Mucosa of descending colon (tissue), 3 donors: Measurements from ENCODE around the gene NFIA. TPM values are rescaled to one million over a fixed set of nuclear protein-coding genes. Genes with fewer than 3 reads are reported as not detected.

Experiments
- ATAC-seq: fragments of 200-7000 bp; cut with Tn5 transposase; one replicate; pipeline ENCODE4 v1.9.1; 2020; ENCODE audit warnings: mild to moderate bottlenecking, moderate library complexity
- DNase-seq, 3 donors: peaks; one replicate each; pipeline ENCODE4 v3.0.0-alpha.2; 2020
- H3K36me3 ChIP-seq: fragments of 200-600 bp; one replicate; pipeline ENCODE4 v1.8.0; 2021; ENCODE audit warnings: low read depth, mild to moderate bottlenecking
- H3K4me1 ChIP-seq: fragments of 200-600 bp; one replicate; pipeline ENCODE4 v1.8.0; 2021; ENCODE audit warnings: low read depth, mild to moderate bottlenecking
- H3K4me3 ChIP-seq: fragments of 200-600 bp; one replicate; pipeline ENCODE4 v1.8.0; 2021; ENCODE audit warnings: mild to moderate bottlenecking
- H3K9me3 ChIP-seq: fragments of 200-600 bp; one replicate; pipeline ENCODE4 v1.8.0; 2021; ENCODE audit warnings: mild to moderate bottlenecking
- intact Hi-C, 2 donors: fragments of 100-400 bp; cut with DNase I in 1 of 2; cut with micrococcal nuclease in 1 of 2; formaldehyde crosslinking; loops; one replicate each; pipeline versions ENCODE4 v1.11.0 to v1.11.1; 2022; cut with DNase I, micrococcal nuclease
- total RNA-seq, 3 donors: library from RNA; stranded (reverse); fragmentation: NEBNext Ultra II Directional in 2 of 3; extraction: Animal tissue kit (Norgen Biotek cat#: 25700) in 2 of 3; gene quantifications; one replicate each; pipeline versions ENCODE4 v1.2.1 to v1.2.4, GENCODE V29; 2021 to 2023
- TF ChIP-seq, protein P1 (sequence below): fragments of 200-600 bp; IDR thresholded peaks from one replicate; pipeline ENCODE4 v1.8.0; 2022; ENCODE audit warnings: antibody characterized with exemption, mild to moderate bottlenecking
- donor health status: DM: no; HTN: no; CAD: no; lungs with moderate emphysema.
- donor health status: DM: no; HTN: no; CAD: no.
- donor health status: DM: no; HTN: yes; CAD: no.

NFIA gene
- total RNA-seq, 3 donors from 2014 or later = 46.4 to 145 (median 51.1) TPM

DNA sequence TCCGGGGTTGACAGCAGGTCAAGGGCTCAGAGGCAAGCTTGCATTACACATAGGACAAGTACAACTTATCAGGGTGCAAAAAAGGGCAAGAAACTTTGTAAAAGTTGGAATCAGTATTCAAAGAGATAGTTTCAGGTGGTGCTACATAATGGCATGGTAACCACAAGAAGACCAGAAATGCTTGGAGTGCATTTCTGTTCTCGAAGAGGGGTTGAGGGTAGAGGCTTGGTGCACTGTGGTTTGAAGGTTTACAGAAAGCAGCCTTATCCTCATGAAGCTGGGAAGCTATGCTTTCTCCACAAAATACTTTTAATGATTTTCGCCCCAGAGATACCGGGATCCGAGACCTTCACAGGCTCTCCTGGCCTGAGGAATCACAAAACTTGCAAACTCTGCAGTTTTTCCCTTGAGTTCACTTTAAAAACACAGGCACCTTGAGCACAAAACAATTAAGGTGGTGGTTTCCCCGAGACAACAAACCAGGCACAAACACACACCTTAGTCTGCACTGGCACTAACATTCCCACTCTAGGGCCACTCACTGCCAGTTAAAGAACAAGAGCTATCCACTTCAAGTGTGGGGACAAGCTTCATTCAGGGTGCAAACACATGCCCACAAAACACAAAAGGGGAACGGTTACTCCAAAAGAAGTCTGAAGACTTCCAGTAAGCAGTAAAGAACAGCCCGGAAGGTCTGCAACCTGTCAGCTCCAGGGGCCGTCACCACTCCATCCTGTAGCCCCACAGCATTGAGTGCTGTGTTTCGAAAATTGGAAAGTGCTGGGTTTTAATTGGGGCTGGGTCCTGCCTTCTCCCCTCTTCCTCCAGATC is 29.8 kb upstream of the NFIA start:
- intact Hi-C loops = loop anchor here (10.0 kb wide), 2 partner anchors 282 to 402 kb away; no protein-coding TSS in a partner anchor
- Histone ChIP-seq H3K4me3 (no peak overlapping the region), H3K4me1 (peaks cover 23% of the 10 kb centered on the region), H3K36me3 (no peaks in the 10 kb centered on the region), H3K9me3 (no peaks in the 10 kb centered on the region)
- ATAC-seq (no peak), DNase-seq (no peak)
- TF ChIP-seq, protein P1, sequence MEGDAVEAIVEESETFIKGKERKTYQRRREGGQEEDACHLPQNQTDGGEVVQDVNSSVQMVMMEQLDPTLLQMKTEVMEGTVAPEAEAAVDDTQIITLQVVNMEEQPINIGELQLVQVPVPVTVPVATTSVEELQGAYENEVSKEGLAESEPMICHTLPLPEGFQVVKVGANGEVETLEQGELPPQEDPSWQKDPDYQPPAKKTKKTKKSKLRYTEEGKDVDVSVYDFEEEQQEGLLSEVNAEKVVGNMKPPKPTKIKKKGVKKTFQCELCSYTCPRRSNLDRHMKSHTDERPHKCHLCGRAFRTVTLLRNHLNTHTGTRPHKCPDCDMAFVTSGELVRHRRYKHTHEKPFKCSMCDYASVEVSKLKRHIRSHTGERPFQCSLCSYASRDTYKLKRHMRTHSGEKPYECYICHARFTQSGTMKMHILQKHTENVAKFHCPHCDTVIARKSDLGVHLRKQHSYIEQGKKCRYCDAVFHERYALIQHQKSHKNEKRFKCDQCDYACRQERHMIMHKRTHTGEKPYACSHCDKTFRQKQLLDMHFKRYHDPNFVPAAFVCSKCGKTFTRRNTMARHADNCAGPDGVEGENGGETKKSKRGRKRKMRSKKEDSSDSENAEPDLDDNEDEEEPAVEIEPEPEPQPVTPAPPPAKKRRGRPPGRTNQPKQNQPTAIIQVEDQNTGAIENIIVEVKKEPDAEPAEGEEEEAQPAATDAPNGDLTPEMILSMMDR = no peak

DNA sequence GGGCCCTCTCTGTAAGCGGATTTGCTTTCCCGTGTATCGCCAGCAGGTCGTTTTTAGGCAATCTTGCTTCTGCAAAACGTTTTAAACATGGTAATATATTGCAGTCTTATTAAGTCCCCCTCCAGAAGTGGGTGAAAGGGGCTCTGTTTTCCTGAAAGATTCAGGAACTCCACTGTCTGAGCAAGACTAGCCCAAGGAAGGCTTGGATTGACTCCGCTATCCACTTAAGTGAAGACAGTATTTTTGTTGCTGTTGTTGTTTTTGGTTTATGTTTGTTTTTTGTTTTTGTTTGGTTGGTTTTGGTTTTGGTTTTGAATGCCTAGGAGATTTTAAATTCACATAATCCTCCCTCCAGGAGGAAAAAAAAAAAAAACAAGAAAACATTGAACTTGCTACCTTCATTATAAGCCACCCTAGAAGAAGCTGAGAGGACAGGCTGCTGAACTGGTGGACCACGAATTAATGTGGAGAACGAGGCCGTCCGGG is 29.1 kb upstream of the NFIA start:
- intact Hi-C loops = loop anchor here (10.0 kb wide), 2 partner anchors 282 to 402 kb away; no protein-coding TSS in a partner anchor
- H3K9me3 ChIP-seq = no peaks in the 10 kb centered on the region
- no peak overlapping the region for H3K4me3 ChIP-seq
- no peaks in the 10 kb centered on the region for H3K36me3 ChIP-seq
- TF ChIP-seq, protein P1 = no peak
- H3K4me1 ChIP-seq = peaks cover 23% of the 10 kb centered on the region
- no peak for DNase-seq
- no peak for ATAC-seq

DNA sequence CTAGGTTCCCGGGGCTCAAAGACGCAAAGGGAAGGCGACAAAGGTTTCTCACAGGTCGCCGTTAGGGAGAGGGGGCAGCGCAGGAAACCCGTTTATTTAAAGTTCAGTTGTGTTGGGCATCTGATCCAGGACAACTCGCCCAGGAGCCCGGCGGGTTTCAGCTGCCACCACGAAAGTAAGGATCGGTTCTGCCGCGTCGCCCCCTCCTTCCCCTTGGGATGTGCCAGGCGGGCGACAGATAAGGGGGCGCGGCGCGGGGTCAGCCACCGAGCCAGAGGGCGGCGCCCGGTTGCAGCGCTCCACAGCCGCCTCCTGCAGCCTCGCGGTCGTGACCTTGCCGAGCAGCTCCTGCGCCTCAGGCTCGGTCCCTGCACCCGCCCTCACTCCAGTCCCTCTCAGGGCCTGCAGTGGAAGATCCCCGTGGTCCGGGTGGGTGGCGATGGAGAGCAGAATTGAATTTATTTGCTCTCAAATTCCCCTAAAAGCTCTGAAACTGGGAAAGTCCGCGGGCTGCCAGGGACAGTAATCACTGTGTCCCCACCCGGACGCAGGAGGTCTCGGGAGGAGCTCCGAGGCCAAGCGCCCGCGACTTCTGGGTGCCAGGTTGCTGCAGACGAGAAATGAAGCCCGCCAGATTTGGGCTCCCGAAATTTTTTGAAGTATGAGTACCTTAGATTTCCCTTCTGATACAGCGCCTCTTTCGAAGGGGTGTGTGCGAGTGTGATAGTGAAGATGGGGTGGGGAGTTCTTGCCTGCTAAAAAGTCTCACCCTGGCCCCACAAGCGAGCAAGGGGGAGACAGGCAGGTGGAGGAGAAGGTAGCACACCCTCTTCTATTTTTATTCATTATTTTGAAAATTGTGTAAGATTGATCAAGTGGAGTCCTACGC is 28.4 kb upstream of the NFIA start:
- Histone ChIP-seq H3K9me3 (no peaks in the 10 kb centered on the region), H3K4me3 (no peak overlapping the region), H3K4me1 (peaks cover 23% of the 10 kb centered on the region), H3K36me3 (no peaks in the 10 kb centered on the region)
- TF ChIP-seq, protein P1 = no peak
- peak; percentile 56 to 74 (median 71) for DNase-seq
- ATAC-seq = peak; percentile 29
- intact Hi-C loops = loop anchor here (10.0 kb wide), 2 partner anchors 281 to 401 kb away; no protein-coding TSS in a partner anchor

DNA sequence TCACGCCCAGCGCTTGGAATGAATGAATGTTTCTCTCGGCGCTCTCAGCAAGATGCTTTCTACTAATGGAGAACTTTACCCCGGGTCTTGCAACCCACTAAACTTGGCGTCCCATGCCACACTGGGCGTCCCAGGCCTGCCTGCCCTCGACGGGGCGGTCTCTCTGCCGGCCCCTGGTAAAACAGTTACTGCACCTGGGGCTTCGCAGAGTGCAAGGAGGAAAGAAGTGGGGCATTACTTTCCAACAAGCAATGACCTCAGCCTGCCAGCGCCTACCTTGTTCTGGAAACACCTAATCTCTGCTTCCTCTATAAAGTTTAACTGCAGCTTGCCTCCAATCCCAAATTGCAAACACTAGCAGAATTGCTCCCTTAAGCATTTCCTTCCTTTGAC is 27.8 kb upstream of the NFIA start:
- H3K9me3 ChIP-seq = no peaks in the 10 kb centered on the region
- H3K4me1 ChIP-seq = peaks cover 23% of the 10 kb centered on the region
- intact Hi-C loops = loop anchor here (10.0 kb wide), 2 partner anchors 280 to 400 kb away; no protein-coding TSS in a partner anchor
- H3K36me3 ChIP-seq = no peaks in the 10 kb centered on the region
- ATAC-seq (peak; percentile 58), DNase-seq (peak; percentile 64 to 74 (median 72))
- TF ChIP-seq, protein P1 = no peak
- H3K4me3 ChIP-seq = no peak overlapping the region

DNA sequence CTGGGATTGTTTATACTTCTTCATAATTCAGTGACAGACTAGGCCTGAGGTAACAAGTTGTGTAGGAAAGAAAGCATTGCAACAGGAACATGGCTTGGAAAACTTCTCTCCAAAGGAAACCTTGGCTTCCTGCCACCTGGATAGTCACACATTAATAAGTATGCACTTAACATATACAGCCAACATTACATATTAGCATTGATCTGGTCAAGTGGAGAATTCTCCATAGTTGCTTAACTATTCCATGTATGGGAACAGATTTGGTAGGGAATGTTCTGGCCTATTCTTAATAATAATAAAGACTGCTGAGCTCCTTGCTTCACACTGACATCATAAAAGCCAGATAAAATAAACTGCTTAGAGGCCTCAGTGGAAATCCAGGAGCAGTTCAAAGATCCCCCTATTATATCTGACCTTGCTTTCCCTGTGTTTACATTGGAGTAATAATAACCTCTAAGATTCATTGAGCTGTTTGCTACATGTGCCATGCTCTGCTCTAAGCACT is 27.2 kb upstream of the NFIA start:
- Histone ChIP-seq H3K4me3 (no peak overlapping the region), H3K36me3 (no peaks in the 10 kb centered on the region), H3K4me1 (peaks cover 23% of the 10 kb centered on the region), H3K9me3 (no peaks in the 10 kb centered on the region)
- DNase-seq (peak in 1 of 3 donors; percentile 68), ATAC-seq (peak; percentile 3)
- intact Hi-C loops = loop anchor here (10.0 kb wide), 2 partner anchors 280 to 400 kb away; no protein-coding TSS in a partner anchor
- TF ChIP-seq, protein P1 = no peak
